ENCODE data around the gene CYP3A5.

DNA sequence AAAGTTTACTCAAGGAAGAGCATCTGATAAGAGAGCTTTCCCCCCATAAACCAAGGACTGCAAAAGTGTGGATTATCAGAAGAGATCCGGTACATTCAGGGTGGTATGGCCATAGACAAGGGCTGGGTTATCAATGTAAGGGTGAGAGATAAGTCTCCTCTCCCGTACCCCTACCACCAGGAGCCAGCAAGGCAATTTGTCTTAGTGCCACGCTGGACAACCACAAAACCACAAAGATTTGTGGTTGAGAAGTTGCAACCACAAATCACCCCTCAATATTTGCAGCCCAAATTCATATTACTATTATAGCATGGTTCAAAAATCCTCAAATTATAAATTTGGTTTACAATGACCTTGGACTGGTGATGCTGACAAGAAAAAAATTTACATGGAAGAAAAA, 65.3 kb downstream of the CYP3A5 start:
- TF ChIP-seq CTCF (IDR thresholded peaks at IDR 0.05; ENCODE audit: borderline replicate concordance, extremely low read depth, low read length, poor library complexity, severe bottlenecking) (no peak), EZH2 (IDR thresholded peaks at IDR 0.05; ENCODE audit: borderline replicate concordance, low read depth, low read length, severe bottlenecking) (no peak)
